ENCODE measurements around the gene CCDC126. TPM values are rescaled to one million over a fixed set of nuclear protein-coding genes. Genes with fewer than 3 reads are reported as not detected.
"Not testable (repeated sequence)": the region's sequence is repeated elsewhere in the genome, so short reads cannot be mapped to it uniquely, and the experiment has no call there.

The CCDC126 gene
- total RNA-seq: 10.1 TPM
- long read RNA-seq, transcript CCDC126-201 (4 exons, 2,473 nt): major isoform, 11 of 23 reads
- long read RNA-seq, partial matches to known transcripts: 0 of 23 reads
- long read RNA-seq, other reads (novel, unspliced or antisense): 5 of 23 reads

DNA sequence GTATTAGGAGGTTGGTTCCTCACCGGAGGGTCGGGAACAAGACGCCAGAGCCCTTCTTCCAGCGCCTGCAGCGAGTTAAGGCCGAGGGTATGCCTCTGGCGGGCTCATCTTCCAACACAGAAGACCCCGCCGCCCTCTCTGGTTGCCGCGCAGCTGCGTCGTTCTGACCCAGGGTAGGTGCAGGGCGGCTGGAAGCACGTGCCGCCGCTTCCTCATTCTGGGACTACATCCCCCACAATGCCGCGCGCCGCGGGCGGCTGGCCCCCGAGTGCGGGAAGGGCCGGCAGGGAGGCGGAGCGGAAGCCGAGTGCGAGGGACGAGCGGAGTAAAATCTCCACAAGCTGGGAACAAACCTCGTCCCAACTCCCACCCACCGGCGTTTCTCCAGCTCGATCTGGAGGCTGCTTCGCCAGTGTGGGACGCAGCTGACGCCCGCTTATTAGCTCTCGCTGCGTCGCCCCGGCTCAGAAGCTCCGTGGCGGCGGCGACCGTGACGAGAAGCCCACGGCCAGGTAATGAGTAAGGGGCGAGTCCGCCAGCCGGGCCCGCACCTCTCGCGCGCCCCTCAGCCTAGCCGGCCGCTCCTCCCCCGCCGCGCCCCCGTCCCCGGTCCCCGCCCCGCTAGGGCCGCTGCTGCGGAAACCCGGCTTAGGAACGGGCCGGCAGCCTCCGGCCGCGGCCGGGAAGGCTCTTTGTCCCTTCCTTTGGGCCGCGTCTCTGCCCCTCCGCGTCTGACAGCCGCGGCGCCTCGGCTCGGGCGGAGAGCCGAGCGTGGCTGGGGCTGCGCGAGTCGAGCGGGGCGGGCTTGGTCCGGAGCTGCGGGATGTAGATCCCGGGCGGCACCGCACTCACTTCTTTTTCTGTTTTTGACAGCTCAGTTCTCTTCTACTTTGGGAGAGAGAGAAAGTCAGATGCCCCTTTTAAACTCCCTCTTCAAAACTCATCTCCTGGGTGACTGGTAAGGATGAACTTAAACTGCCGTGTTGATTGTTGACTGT lies at the start of gene CCDC126:
TSS of gene CCDC126 (plus strand) at position 289 of the 998 bp plus-strand sequence. CDS start 13,934 bp downstream, outside the sequence.
- intact Hi-C loops (cut with DNase I): loop anchor here (1.0 to 5.0 kb wide), 2 partner anchors 65 to 83 kb away; partner anchors contain the start of genes FAM221A and TRA2A

DNA sequence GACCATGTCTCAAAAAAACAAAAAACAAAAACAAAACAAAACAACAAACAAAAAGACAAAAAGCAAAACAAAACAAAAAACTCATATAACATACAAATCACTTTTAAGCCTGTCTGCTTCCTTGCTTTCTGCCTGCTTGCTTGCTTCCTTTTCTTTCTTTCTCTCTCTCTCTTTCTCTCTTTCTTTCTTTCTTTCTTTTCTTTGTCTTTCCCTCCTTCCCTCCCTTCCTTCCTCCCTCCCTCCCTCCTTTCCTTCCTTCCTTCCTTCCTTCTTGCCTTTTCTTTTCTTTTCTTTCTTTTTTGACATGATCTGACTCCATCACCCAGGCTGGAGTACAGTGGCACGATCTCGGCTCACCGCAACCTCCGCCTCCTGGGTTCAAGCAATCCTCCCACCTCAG lies 49.5 kb upstream of the CCDC126 start:
- intact Hi-C loops (cut with DNase I): loop anchor here (10.0 kb wide), 2 partner anchors 167 to 273 kb away; partner anchors contain the start of gene STK31
- no peak for DNase-seq (ENCODE audit: low spot score)

More for the DNA sequence above, at the start of gene CCDC126:
- DNase-seq (ENCODE audit: low spot score): peak; percentile 98

DNA sequence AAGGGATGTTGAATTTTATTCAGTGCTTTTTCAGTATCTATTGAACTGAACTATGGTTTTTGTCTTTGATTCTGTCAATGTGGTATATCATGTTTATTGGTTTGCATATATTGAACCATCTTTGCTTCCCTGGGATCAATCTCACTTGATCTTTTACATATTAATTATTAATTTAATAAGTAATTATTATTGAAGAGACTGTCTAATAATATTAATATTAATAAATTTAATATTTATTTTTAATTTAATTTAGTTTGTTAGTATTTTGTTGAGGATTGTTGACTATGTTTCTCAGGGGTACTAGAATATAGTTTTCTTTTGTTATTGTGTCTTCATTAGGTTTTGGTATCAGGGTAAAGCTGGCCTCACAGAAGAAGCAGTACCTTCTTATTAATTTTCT lies 38.9 kb upstream of the CCDC126 start:
- intact Hi-C loops (cut with DNase I): no loop called here
- DNase-seq (ENCODE audit: low spot score): no peak

DNA sequence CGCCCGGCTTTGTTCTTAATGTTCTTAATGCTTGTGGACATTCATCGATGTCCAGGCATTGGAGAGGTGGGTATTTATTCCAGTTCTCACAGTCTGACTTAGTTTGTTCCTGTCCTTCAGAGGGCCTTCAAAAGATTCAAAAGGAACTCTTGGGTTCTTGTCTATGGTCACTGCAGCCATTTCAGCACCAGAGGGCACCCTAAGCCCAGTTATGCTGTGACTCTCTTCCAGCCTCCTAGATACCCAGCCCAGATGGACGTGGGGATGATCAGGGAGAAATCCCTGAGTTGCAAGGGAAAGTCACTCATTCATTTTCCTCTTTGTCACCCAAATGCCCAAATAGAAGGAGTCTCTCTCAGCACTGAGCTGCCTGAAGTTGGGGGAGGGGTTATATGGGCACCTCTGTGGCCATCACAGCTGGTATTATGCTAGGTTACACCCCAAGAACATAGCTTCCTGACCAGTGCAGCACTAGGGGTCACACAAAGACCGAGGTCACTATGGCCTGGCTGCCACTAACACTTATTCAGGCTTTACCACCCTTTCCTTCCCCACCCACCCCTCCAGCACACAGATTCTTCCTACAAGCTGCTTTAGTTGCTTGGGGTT lies 26.5 kb upstream of the CCDC126 start:
- intact Hi-C loops (cut with DNase I): loop anchor here (1.0 kb wide), 1 partner anchor 142 kb away; no protein-coding TSS in a partner anchor
- DNase-seq (ENCODE audit: low spot score): peak; percentile 83

- DNase-seq (ENCODE audit: low spot score); intact Hi-C loops (cut with DNase I): not testable (repeated sequence)
Measured at GRCh38 chr7:23581975-23582374, 15.2 kb upstream of the CCDC126 start.

DNA sequence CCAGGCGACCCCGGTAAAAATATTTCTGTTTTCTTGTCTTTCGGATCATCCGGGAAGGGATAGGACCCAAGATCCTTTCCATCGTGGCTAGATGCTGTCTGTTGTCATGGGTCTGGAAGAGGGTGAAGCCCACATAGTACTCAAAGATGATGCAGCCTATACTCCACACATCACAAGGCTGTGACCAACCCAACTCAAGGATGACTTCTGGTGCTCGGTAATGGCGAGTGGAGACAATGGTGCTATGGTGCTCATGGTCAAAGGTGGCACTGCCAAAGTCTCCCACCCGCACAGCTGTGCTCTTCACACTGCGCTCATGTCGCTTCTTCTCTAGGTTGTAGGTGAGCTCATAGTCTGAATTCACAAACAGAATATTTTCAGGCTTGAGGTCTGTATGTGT lies 11.9 kb upstream of the CCDC126 start:
- DNase-seq (ENCODE audit: low spot score); intact Hi-C loops (cut with DNase I): not testable (repeated sequence)

- DNase-seq (ENCODE audit: low spot score): no peak
- intact Hi-C loops (cut with DNase I): no loop called here
Measured at GRCh38 chr7:23586159-23586558, 11.0 kb upstream of the CCDC126 start.

DNA sequence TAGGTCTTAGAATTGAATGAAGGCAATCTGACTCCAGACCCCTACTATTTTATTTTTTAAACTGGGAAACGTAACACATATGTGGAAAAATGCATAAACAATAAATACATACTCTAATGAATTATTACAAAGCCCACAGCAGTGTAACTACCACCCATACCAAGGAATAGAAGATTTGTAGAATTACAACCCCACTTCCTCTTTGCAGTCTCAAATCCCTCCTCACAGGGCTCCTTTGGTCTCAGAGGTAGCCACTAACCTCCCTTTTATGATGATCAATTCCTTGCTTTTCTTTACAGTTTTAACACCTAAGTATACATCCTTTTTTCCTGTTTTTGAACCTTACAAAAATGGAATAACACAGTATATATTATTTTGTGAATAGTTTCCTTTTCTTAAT lies 6.7 kb upstream of the CCDC126 start:
- intact Hi-C loops (cut with DNase I): no loop called here

GRCh38 chr7:23593706-23594105 lies 3.5 kb upstream of the CCDC126 start:
- intact Hi-C loops (cut with DNase I): no loop called here
- DNase-seq (ENCODE audit: low spot score): no peak

More for the DNA sequence above, 6.7 kb upstream of the CCDC126 start:
- DNase-seq (ENCODE audit: low spot score): no peak

DNA sequence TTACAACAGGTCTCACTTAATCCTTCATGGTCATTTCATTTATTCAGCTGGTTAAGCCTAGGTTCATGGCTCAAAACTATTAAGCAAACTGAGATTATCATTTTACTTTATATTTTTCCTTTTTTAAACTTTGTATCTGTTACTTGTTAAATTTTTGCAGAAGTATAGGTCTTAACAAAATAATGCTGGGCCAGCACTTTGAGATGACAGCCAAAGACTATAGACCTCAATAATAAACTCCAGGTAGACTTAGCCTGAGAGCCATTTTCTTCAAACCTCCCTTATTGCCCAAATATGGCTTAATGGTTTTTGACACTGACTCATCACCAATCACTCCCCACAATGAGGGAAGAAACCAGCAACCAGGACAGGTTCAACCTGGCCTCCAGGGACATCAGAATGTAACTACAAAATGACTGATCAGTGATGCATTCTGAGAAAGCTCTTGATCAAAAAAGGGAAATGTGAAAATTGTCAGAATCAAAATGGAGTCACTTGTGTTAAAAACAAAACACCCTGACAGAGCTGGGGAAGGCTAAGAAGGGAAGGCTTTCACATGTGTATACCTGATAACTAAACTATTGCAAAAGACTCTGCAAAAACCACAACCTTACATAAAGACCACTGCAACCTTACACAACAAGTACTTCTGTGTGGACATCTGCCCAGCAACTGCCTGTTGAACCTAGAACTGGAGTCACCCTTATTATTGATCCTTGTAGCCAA lies 2.1 kb upstream of the CCDC126 start:
- DNase-seq (ENCODE audit: low spot score): no peak
- intact Hi-C loops (cut with DNase I): loop anchor here (5.0 kb wide), 1 partner anchor 63 kb away; the partner anchor contains the start of gene TRA2A

GRCh38 chr7:23598296-23598695 lies 1.1 kb downstream of the CCDC126 start:
- intact Hi-C loops (cut with DNase I): loop anchor here (5.0 kb wide), 1 partner anchor 66 kb away; the partner anchor contains the start of gene TRA2A
- no peak for DNase-seq (ENCODE audit: low spot score)

GRCh38 chr7:23600236-23600635 lies 3.1 kb downstream of the CCDC126 start:
- intact Hi-C loops (cut with DNase I): no loop called here
- no peak for DNase-seq (ENCODE audit: low spot score)

DNA sequence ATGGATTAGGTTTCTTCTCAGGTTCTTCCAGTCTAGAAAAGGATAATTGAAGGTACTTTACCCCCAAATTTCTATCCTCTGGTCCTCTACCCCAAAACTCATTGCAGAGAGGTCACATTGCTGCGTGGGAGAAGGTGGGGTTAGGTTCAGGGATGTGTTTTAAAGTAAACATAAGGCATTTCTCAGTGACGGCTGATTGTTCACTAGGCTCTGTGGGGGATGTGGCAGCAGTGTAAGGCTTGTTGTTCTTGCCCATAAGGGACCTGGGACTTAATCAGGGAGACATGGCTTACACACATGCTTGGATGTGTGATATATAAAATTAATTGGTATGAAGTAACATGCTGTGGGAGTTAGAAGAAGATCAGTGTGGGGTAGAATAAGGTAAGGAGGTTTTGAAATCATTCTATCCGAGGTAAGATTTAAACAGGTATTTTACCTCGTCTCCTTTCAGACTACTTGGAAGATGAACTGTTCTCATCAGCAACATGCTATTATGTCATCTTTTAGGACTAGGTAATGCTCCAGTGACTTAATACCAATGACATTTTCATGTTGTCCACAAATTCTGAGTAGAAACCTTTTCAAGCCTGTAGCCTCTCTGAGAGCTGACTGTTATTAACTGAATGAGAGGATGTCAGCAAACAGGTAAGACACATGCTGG lies 6.6 kb downstream of the CCDC126 start:
- intact Hi-C loops (cut with DNase I): no loop called here
- no peak for DNase-seq (ENCODE audit: low spot score)

DNA sequence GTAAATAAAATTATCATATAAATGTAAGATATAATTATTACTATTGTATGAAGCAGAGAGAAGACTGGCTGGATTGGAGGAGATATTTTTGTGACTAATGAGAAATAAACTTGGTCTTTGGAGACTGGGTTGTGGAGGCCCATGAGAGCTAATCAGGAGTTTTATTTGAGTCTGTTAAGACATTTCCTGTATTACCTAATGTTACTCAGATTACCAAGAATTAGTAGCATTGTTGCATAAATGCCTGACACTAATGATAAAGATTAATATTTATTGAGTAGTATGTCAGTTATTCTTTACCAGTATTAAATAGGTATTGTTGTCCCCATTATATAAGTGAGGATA lies 7.1 kb downstream of the CCDC126 start:
- intact Hi-C loops (cut with DNase I): no loop called here
- DNase-seq (ENCODE audit: low spot score): no peak

- intact Hi-C loops (cut with DNase I): no loop called here
Measured at GRCh38 chr7:23607130-23607529, 9.9 kb downstream of the CCDC126 start.

DNA sequence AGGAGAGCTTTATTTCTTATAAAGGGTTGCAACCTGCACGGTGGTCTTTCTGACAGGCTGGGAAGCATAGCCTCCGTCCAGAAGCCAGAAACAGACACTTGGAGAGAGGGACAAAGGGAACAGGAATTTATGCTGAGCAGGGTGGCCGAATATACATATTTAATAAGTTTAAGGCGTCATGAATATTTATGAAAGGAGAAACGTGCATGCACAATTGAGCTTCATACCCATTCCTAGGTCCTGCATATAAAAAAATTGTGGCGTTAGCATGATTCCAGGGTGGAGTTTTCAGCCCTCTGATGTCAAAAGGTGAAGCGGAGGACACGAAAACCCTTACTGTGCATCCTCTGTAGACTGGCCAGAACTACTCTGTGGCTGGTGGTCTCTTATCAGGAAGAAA lies 10.7 kb downstream of the CCDC126 start:
- intact Hi-C loops (cut with DNase I): no loop called here
- no peak for DNase-seq (ENCODE audit: low spot score)

More at GRCh38 chr7:23607130-23607529, 9.9 kb downstream of the CCDC126 start:
- no peak for DNase-seq (ENCODE audit: low spot score)

- no peak for DNase-seq (ENCODE audit: low spot score)
- intact Hi-C loops (cut with DNase I): no loop called here
Measured at GRCh38 chr7:23615331-23615730, 18.1 kb downstream of the CCDC126 start.

- no peak for DNase-seq (ENCODE audit: low spot score)
- intact Hi-C loops (cut with DNase I): no loop called here
Measured at GRCh38 chr7:23616593-23616992, 19.4 kb downstream of the CCDC126 start.

GRCh38 chr7:23617482-23617881 lies 20.3 kb downstream of the CCDC126 start:
- intact Hi-C loops (cut with DNase I): no loop called here
- DNase-seq (ENCODE audit: low spot score): no peak
